GM18507 (cell line): ENCODE results near the gene AQP11.
A peak's percentile ranks its signal among the peaks of the same experiment; 100 is the strongest.
"Not testable (repeated sequence)": the region's sequence is repeated elsewhere in the genome, so short reads cannot be mapped to it uniquely, and the experiment has no call there.

ENCODE experiments used
- DNase-seq: peaks from one replicate; pipeline ENCODE4 v3.0.0; 2011; ENCODE audit warnings: low read depth; ENCODE audit not compliant: insufficient read length; ENCODE audit errors: extremely low spot score
- FAIRE-seq: peaks from 2 replicates; lab custom pipeline; 2011; peaks lifted over from hg19 to GRCh38; lab: Jason Lieb, UNC

Gene AQP11

DNA sequence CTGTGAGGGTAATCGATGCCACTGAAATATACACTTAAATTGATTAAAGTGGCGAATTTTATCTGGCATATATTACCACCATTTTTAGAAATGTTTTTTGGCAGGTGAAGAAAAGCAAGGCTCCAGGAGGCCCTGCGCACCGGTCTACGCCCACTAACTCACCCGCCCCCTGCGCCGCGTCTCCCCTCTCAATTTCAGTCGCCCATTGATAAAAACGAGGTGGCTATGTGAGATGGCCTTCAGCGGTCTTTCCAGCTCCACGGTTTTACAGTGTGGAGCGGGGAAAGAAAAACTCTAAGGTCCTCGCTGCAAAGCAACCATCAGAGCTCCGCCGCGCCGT, 602 bp upstream of the AQP11 start:
- FAIRE-seq (no peak), DNase-seq (no peak)

GRCh38 chr11:77590194-77590782, 535 bp downstream of the AQP11 start:
- DNase-seq (no peak), FAIRE-seq (no peak)

- FAIRE-seq (no peak), DNase-seq (no peak)
Measured at GRCh38 chr11:77592727-77593126, 3.0 kb downstream of the AQP11 start.

- FAIRE-seq: no peak
- DNase-seq: no peak
Measured at GRCh38 chr11:77593883-77594282, 4.1 kb downstream of the AQP11 start.

- FAIRE-seq (no peak), DNase-seq (no peak)
Measured at GRCh38 chr11:77596626-77597025, 6.9 kb downstream of the AQP11 start.

DNA sequence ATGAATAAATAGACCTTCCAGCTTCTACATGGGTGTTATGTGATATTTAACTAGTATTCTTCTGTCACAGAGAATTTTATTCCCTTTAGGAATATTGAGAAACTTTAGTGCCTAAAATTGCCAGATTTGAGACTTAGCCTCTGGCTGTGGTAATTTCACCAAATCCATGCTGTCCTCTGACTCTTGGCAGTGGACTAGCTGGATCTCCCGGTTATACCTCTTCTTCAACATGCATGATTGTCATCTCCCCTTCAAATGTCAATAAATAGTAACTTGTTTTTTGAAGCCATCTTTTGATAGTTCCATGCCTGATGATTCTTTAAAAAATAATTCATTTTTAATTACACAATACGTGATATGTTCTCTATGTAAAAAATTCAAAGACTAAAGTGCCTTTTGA, 8.4 kb downstream of the AQP11 start:
- FAIRE-seq (no peak), DNase-seq (no peak)

- FAIRE-seq: no peak
- no peak for DNase-seq
Measured at GRCh38 chr11:77602381-77603088, 12.8 kb downstream of the AQP11 start.

DNA sequence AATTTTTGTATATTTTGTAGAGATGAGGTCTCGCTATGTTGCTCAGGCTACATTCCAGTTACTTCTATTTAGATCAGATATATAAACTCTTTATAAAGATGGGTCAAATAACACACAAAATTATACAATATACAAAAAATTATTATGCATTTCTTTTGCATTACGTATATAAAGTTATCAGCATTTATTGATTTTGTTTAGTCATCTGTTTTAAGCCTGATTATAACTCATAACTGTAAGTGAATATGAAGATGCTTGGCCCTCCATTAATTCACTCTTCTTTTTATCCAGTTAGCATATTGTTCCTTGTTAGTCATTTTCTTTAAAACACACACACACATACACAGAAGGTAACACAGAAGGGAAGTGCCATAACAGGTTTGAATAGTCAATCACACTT, 14.5 kb downstream of the AQP11 start:
- DNase-seq (no peak), FAIRE-seq (no peak)

DNA sequence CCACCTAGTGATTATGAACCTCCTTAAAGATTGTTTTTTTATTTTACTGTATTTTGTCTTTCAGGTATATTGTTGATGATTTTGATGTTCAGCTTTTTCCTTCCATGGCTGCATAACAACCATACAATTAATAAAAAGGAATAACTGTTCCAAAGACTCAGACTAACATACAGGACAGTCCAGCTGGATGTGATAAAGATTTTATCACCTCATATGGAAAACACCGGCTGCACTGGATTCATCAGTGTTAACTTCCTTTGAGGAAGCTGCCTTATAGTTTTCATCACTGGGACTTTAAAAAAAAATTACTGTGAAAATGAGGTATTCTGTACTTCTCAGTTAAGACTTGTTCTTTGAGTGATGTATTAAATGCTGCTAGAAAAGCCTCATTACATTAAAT, 19.5 kb downstream of the AQP11 start:
- FAIRE-seq (no peak), DNase-seq (no peak)

GRCh38 chr11:77611921-77612320, 22.2 kb downstream of the AQP11 start:
- DNase-seq (no peak), FAIRE-seq (no peak)

DNA sequence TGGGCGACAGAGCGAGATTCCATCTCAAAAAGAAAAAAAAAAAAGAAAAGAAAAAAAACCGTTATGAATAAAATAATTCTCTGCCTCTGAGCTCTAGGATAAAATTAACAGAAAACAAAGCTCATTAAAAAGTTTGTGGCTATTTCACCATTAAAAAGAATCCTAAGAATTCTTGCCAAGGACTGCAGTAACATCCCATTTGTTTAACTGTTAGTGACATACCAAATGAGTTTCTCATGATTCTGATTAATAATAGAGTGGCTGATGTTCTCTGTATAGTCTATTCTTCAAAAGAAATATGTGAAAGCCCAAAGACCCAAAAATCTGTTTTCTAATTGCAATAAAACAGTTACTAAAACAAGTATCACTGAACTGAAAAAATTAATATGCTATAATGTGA, 28.1 kb downstream of the AQP11 start:
- FAIRE-seq (no peak), DNase-seq (no peak)

GRCh38 chr11:77619576-77620198, 29.9 kb downstream of the AQP11 start:
- FAIRE-seq (peak; percentile 73), DNase-seq (no peak)

GRCh38 chr11:77630157-77630710, 40.5 kb downstream of the AQP11 start:
- no peak for DNase-seq
- FAIRE-seq: no peak

DNA sequence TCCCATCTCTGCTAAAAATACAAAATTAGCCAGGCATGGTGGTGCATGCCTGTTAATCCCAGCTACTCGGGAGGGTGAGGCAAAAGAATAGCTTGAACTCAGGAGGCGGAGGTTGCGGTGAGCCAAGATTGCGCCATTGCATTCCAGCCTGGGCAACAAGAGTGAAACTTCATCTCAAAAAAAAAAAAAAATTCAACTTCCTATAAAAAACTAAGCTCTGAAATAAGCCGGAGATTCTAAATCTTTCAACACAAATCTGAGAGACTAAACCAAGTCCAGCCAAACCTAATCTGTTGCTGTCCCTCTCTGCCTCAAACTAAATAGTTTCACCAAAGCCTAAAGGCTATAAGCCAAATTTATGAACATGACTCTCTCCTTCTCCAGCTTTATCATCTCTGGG, 44.2 kb downstream of the AQP11 start:
- not testable (repeated sequence) for FAIRE-seq

GRCh38 chr11:77636731-77637344, 47.1 kb downstream of the AQP11 start:
- DNase-seq (no peak), FAIRE-seq (no peak)

More for the DNA sequence above, 44.2 kb downstream of the AQP11 start:
- DNase-seq: not testable (repeated sequence)

DNA sequence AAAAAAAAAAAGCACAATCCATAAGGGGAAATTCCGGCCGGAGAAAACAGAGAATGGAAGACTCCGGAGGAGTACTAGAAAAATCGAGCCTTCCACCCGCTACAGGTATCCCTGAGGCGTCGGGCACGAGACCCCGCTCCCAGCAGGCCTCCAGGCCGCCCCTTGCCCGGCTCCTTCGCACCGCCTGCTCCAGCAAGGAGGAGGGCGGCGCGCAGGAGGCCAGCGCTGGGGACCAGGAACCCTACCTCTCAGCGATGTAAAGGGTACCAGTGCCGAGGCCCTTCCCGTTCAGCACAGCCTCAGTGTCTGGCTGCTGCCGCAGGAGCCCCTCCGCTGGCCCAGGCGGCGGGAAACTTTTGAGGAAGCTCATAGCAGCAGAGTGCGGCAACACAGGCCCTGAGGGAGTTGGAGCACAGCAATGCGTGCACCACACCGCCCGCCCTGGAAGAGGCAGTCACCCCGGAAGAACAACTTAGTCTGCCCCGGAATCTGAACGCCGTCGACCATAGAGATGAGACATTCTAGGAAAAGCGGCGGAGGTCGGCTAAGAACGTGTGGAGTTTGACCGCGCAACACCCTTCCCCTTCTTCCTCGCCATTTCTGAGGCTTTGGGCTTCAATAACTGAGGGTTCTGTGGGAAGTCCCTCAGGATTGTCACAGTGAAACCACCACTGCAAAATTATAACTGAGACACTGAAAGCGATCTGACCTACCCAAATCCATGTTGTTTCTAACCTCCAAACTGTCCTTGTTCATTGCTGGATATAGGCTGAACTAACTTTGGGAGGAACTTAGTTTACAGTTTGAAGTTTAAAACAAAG, 47.8 kb downstream of the AQP11 start, which contains the start of gene CLNS1A:
CLNS1A (minus strand) TSS at position 450 of the 821 bp plus-strand sequence; CDS start at position 370, 80 bp downstream.
- DNase-seq (peak; percentile 66), FAIRE-seq (peak; percentile 91)

- no peak for DNase-seq
- FAIRE-seq: no peak
Measured at GRCh38 chr11:77642228-77642627, 52.5 kb downstream of the AQP11 start.

GRCh38 chr11:77644887-77645286, 55.1 kb downstream of the AQP11 start:
- FAIRE-seq: no peak
- DNase-seq: no peak

DNA sequence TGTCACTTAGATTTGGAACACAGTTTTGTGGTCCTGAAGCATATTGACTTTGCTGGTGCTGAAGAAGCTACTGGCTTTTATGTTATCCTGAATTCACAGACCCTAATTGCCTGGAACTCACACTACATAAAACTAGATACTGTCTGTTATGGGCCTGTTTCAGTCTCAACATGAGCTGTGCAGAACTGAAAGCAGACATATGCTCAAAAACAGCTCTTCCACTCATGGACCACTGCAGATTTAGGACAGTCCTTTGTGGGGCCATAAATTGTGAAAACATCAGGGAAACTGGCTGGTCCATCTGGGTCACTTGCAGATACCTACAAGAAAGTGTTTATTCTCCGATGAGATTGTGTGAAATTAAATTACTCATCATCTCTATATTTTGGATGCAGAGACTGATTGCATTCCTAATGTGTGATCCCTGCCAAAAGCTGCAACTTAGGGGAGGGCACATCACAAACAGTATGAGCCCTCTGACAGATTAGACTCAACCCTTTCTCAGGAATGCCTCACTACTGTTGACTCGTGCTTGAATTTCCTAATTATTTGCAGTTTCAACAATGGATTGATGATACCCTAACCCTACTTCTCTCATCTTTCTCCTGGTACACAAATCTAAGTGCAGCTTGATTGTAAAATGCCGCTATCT, 58.0 kb downstream of the AQP11 start:
- FAIRE-seq: no peak
- no peak for DNase-seq
